Measurements from ENCODE around the gene PHPT1. TPM values are rescaled to one million over a fixed set of nuclear protein-coding genes. Genes with fewer than 3 reads are reported as not detected.

The PHPT1 gene
- total RNA-seq, 4 donors from 2014 or later: 98.8 to 204 (median 152) TPM

DNA sequence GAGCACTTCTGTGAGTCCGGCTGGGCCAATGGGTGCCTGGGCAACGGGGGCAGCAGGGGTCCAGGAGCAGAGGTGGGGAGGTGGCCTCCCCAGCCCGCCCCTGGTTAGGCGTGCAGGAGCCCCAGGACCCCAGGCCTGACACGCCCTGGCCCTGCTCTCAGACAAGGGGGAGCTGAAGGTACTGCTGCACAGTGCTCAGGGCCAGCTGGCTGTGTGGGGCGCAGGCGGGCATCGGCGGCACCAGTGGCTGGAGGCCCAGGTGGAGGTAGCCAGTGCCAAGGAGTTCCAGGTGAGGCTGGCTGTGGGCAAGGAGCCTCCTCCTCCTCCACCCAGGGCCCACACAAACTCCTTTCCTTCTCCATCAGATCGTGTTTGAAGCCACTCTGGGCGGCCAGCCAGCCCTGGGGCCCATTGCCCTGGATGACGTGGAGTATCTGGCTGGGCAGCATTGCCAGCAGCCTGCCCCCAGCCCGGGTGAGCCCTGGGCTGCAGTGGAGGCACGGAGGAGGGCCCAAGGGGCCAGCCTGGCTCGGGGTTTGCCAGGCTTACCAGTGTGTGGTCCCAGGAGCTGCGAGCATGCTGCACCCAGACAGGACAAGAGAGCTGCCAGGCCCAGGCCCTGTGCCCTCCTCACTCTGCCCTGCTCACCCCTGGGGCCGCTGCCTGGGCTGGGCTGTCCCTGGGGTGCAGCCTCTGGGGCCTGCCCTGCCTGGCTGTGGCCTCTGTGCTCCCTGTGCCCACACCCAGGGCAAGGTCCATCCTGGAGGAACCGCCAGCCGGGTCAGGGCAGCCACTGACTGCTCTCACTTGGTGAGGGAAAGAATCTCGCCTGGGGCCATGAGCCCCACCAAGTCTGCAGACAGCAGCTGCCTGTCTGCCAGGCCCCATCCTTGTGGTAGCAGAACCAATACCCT, 9.9 kb downstream of the PHPT1 start:
- H3K36me3 ChIP-seq: peaks cover 0 to 27% of the 10 kb centered on the region in 2 donors
- H3K4me1 ChIP-seq: peaks cover 9 to 15% of the 10 kb centered on the region in 2 donors
- no peaks in the 10 kb centered on the region for H3K9me3 ChIP-seq
- in situ Hi-C loops (cut with MboI; ENCODE audit: low sequenced_read_pairs in 4 of 4) (no loop called here), intact Hi-C loops (cut with DNase I; ENCODE audit: low total_unique reads) (no loop called here)
- peak in 1 of 2 donors; percentile 20 for ATAC-seq
- DNase-seq: peak in 1 of 2 donors; percentile 36
- H3K4me3 ChIP-seq: no peak overlapping the region
- no peaks in the 10 kb centered on the region for H3K27me3 ChIP-seq
- no peak overlapping the region for H3K27ac ChIP-seq
- TF ChIP-seq POLR2A (IDR thresholded peaks at IDR 0.05): no peak
- TF ChIP-seq, protein P1, sequence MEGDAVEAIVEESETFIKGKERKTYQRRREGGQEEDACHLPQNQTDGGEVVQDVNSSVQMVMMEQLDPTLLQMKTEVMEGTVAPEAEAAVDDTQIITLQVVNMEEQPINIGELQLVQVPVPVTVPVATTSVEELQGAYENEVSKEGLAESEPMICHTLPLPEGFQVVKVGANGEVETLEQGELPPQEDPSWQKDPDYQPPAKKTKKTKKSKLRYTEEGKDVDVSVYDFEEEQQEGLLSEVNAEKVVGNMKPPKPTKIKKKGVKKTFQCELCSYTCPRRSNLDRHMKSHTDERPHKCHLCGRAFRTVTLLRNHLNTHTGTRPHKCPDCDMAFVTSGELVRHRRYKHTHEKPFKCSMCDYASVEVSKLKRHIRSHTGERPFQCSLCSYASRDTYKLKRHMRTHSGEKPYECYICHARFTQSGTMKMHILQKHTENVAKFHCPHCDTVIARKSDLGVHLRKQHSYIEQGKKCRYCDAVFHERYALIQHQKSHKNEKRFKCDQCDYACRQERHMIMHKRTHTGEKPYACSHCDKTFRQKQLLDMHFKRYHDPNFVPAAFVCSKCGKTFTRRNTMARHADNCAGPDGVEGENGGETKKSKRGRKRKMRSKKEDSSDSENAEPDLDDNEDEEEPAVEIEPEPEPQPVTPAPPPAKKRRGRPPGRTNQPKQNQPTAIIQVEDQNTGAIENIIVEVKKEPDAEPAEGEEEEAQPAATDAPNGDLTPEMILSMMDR (IDR thresholded peaks at IDR 0.05 in 4 of 5, conservative IDR thresholded peaks at IDR 0.05 in 1 of 5): no peak

DNA sequence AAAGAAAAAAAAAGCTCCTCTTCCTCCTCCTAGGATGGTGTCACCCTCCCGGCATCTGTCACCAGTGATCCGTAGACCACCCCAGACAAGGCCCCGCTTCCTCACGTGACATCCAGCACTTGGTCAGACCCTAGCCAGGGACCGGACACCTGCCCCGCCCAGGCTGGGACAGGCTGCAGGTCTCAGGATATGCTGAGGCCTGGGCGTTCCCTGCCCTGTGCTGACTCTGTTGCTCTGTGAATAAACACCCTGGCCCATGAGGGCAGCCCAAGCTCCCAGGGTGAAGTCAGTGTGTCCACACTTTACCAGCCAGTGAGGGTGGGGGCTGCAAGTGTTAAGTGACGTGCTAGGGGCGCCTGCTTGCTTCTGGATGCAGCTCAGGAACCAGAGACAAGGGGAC, 11.3 kb downstream of the PHPT1 start:
- Histone ChIP-seq H3K4me3 (no peak overlapping the region), H3K36me3 (peaks cover 0 to 31% of the 10 kb centered on the region in 2 donors), H3K27me3 (no peaks in the 10 kb centered on the region), H3K9me3 (no peaks in the 10 kb centered on the region), H3K27ac (no peak overlapping the region), H3K4me1 (peaks cover 23 to 29% of the 10 kb centered on the region in 2 donors)
- ATAC-seq (no peak), DNase-seq (no peak)
- intact Hi-C loops (cut with DNase I; ENCODE audit: low total_unique reads) (no loop called here), in situ Hi-C loops (cut with MboI; ENCODE audit: low sequenced_read_pairs in 4 of 4) (no loop called here)
- no peak for TF ChIP-seq POLR2A (IDR thresholded peaks at IDR 0.05)
- TF ChIP-seq, protein P1 (IDR thresholded peaks at IDR 0.05 in 4 of 5, conservative IDR thresholded peaks at IDR 0.05 in 1 of 5): no peak

DNA sequence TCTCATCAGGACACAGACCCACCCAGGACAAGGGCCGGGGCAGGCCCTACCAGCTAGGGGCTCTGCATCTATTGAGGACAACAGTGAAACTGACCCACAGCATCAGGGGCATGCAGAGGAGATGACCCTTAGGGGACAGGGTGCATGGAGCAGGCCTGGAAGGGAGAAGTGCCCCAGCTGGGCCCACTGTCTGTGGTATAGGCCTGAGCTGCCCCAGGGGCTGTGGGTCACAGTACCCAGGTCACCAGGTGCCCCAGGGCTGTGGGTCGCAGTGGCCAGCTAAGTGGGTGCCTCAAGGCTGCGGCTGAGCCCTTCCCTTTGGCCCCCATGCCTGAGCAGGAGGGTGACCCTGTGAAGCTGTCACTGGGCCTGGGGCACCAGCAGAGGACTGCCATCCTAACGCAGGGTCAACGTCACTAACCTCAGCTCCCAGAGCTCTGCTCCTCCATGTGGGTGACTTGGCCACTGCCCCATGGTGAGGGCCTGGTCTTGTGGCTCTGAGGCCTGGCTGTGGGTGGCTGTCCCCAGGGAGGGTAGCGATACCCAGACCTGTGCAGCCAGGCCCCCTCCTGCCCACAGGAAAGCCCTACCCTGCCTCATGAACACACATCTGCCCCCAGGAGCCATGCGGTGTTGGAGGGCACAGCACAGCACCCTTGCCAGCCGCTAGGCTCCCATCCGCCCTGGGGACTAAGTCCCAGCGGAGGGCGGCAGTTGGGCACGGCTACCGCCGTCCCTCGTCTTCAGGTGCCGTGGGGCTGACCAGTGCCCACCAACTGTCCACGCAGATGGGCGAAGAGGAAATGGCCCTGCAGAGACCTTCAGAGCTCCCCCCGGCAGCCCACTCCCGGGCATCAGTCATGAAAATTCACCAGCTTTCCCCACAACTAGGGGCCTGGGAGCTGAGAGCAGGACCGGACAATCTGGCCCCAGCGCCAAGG, 12.0 kb downstream of the PHPT1 start:
- H3K36me3 ChIP-seq: peaks cover 0 to 31% of the 10 kb centered on the region in 2 donors
- no peak overlapping the region for H3K4me3 ChIP-seq
- intact Hi-C loops (cut with DNase I; ENCODE audit: low total_unique reads): no loop called here
- TF ChIP-seq POLR2A (IDR thresholded peaks at IDR 0.05): no peak
- TF ChIP-seq, protein P1 (IDR thresholded peaks at IDR 0.05 in 4 of 5, conservative IDR thresholded peaks at IDR 0.05 in 1 of 5): no peak
- in situ Hi-C loops (cut with MboI; ENCODE audit: low sequenced_read_pairs in 4 of 4): no loop called here
- H3K27ac ChIP-seq: no peak overlapping the region
- H3K27me3 ChIP-seq: no peaks in the 10 kb centered on the region
- DNase-seq: no peak
- H3K9me3 ChIP-seq: no peaks in the 10 kb centered on the region
- ATAC-seq: no peak
- H3K4me1 ChIP-seq: peaks cover 23 to 31% of the 10 kb centered on the region in 2 donors

DNA sequence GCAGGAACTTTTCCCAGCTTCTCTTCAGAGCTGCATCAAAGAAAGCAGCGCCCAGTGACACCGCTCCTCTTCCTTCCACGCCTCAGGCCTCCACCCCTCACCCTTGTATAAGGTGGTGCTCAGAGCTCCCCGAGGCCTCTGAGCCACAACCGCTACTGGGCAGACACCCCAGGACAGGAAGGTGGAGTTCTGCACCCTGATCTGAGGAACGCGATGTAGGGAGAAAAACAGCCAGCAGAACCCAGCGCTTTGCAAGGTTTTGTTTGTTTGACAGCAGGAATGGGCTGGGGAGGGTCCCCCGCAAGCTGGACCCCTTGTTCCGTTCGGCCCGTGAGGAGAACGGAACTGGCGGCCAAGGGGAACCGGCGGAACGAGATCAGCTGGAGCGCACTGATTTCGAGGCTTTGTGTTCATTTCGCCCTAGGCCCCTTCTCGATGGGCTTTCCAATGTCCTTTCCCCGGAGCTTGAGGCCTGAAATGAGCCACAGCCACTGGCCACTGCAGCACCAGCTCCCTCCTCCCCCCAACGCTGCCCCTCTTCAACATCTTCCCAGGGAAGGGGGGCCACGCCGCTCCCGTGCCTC, 12.8 kb downstream of the PHPT1 start:
- no peak overlapping the region for H3K27ac ChIP-seq
- no peak overlapping the region for H3K4me3 ChIP-seq
- H3K9me3 ChIP-seq: no peaks in the 10 kb centered on the region
- in situ Hi-C loops (cut with MboI; ENCODE audit: low sequenced_read_pairs in 4 of 4) (no loop called here), intact Hi-C loops (cut with DNase I; ENCODE audit: low total_unique reads) (no loop called here)
- DNase-seq (no peak), ATAC-seq (no peak)
- H3K27me3 ChIP-seq: no peaks in the 10 kb centered on the region
- peaks cover 26 to 31% of the 10 kb centered on the region in 2 donors for H3K4me1 ChIP-seq
- no peak for TF ChIP-seq POLR2A (IDR thresholded peaks at IDR 0.05)
- TF ChIP-seq, protein P1 (IDR thresholded peaks at IDR 0.05 in 4 of 5, conservative IDR thresholded peaks at IDR 0.05 in 1 of 5): no peak
- H3K36me3 ChIP-seq: peaks cover 0 to 31% of the 10 kb centered on the region in 2 donors

Data from gastrocnemius medialis (tissue), 4 donors.